Measurements from ENCODE around the gene POU2F3. TPM values are rescaled to one million over a fixed set of nuclear protein-coding genes. Genes with fewer than 3 reads are reported as not detected.
"Not testable (repeated sequence)": the region's sequence is repeated elsewhere in the genome, so short reads cannot be mapped to it uniquely, and the experiment has no call there.

The POU2F3 gene
- total RNA-seq, 1 donor from 2014 or later = not detected

GRCh38 chr11:120273432-120273831, 33.5 kb downstream of the POU2F3 start:
- DNase-seq (ENCODE audit: low spot score) = no peak
- no peak overlapping the region for H3K27ac Mint-ChIP-seq (ENCODE audit: unreplicated experiment)

GRCh38 chr11:120273956-120274355, 34.0 kb downstream of the POU2F3 start:
- not testable (repeated sequence) for H3K4me3 Mint-ChIP-seq (ENCODE audit: unreplicated experiment); H3K4me1 Mint-ChIP-seq (ENCODE audit: low read depth); H3K9me3 Mint-ChIP-seq (ENCODE audit: low read depth)

More at GRCh38 chr11:120273432-120273831, 33.5 kb downstream of the POU2F3 start:
- H3K4me3 Mint-ChIP-seq (ENCODE audit: unreplicated experiment) = no peak overlapping the region
- H3K4me1 Mint-ChIP-seq (ENCODE audit: low read depth) = no peaks in the 10 kb centered on the region
- no peaks in the 10 kb centered on the region for H3K36me3 Mint-ChIP-seq (ENCODE audit: low read depth)
- peaks cover 20% of the 10 kb centered on the region for H3K27me3 Mint-ChIP-seq (ENCODE audit: low read depth)
- H3K9me3 Mint-ChIP-seq (ENCODE audit: low read depth) = no peaks in the 10 kb centered on the region
- no peak for TF ChIP-seq CTCF (IDR thresholded peaks at IDR 0.05)

GRCh38 chr11:120279502-120279901, 39.6 kb downstream of the POU2F3 start:
- H3K27ac Mint-ChIP-seq (ENCODE audit: unreplicated experiment) = no peak overlapping the region
- TF ChIP-seq CTCF (IDR thresholded peaks at IDR 0.05) = no peak
- H3K36me3 Mint-ChIP-seq (ENCODE audit: low read depth) = no peaks in the 10 kb centered on the region
- no peak for DNase-seq (ENCODE audit: low spot score)
- peaks cover 7% of the 10 kb centered on the region for H3K4me1 Mint-ChIP-seq (ENCODE audit: low read depth)
- H3K27me3 Mint-ChIP-seq (ENCODE audit: low read depth) = peaks cover 18% of the 10 kb centered on the region
- H3K4me3 Mint-ChIP-seq (ENCODE audit: unreplicated experiment) = no peak overlapping the region
- H3K9me3 Mint-ChIP-seq (ENCODE audit: low read depth) = no peaks in the 10 kb centered on the region

More at GRCh38 chr11:120273956-120274355, 34.0 kb downstream of the POU2F3 start:
- not testable (repeated sequence) for H3K36me3 Mint-ChIP-seq (ENCODE audit: low read depth); DNase-seq (ENCODE audit: low spot score); H3K27ac Mint-ChIP-seq (ENCODE audit: unreplicated experiment)
- H3K27me3 Mint-ChIP-seq (ENCODE audit: low read depth) = peaks cover 20% of the 10 kb centered on the region

GRCh38 chr11:120280600-120281051, 40.7 kb downstream of the POU2F3 start:
- Mint-ChIP-seq H3K36me3 (ENCODE audit: low read depth) (no peaks in the 10 kb centered on the region), H3K27me3 (ENCODE audit: low read depth) (peaks cover 11% of the 10 kb centered on the region), H3K4me3 (ENCODE audit: unreplicated experiment) (no peak overlapping the region), H3K9me3 (ENCODE audit: low read depth) (no peaks in the 10 kb centered on the region), H3K4me1 (ENCODE audit: low read depth) (peaks cover 7% of the 10 kb centered on the region), H3K27ac (ENCODE audit: unreplicated experiment) (no peak overlapping the region)
- no peak for DNase-seq (ENCODE audit: low spot score)
- TF ChIP-seq CTCF (IDR thresholded peaks at IDR 0.05) = no peak

GRCh38 chr11:120281143-120281795, 41.3 kb downstream of the POU2F3 start:
- H3K4me3 Mint-ChIP-seq (ENCODE audit: unreplicated experiment) = no peak overlapping the region
- no peaks in the 10 kb centered on the region for H3K9me3 Mint-ChIP-seq (ENCODE audit: low read depth)
- H3K27me3 Mint-ChIP-seq (ENCODE audit: low read depth) = peaks cover 11% of the 10 kb centered on the region
- TF ChIP-seq CTCF (IDR thresholded peaks at IDR 0.05) = no peak
- no peak for DNase-seq (ENCODE audit: low spot score)
- no peaks in the 10 kb centered on the region for H3K36me3 Mint-ChIP-seq (ENCODE audit: low read depth)
- H3K4me1 Mint-ChIP-seq (ENCODE audit: low read depth) = peaks cover 7% of the 10 kb centered on the region
- no peak overlapping the region for H3K27ac Mint-ChIP-seq (ENCODE audit: unreplicated experiment)

- no peak overlapping the region for H3K4me3 Mint-ChIP-seq (ENCODE audit: unreplicated experiment)
- H3K9me3 Mint-ChIP-seq (ENCODE audit: low read depth) = no peaks in the 10 kb centered on the region
- H3K36me3 Mint-ChIP-seq (ENCODE audit: low read depth) = no peaks in the 10 kb centered on the region
- H3K27me3 Mint-ChIP-seq (ENCODE audit: low read depth) = peaks cover 9% of the 10 kb centered on the region
- DNase-seq (ENCODE audit: low spot score) = no peak
- H3K27ac Mint-ChIP-seq (ENCODE audit: unreplicated experiment) = no peak overlapping the region
- H3K4me1 Mint-ChIP-seq (ENCODE audit: low read depth) = peaks cover 7% of the 10 kb centered on the region
- TF ChIP-seq CTCF (IDR thresholded peaks at IDR 0.05) = no peak
These were observed 43.2 kb downstream of the POU2F3 start for GRCh38 chr11:120283124-120283523.
